Measurements from ENCODE around the gene IFITM5. TPM values are rescaled to one million over a fixed set of nuclear protein-coding genes. Genes with fewer than 3 reads are reported as not detected.
A peak's percentile ranks its signal among the peaks of the same experiment; 100 is the strongest.
"Not testable (repeated sequence)": the region's sequence is repeated elsewhere in the genome, so short reads cannot be mapped to it uniquely, and the experiment has no call there.

The IFITM5 gene
- total RNA-seq, 1 experiment from 2014 or later = not detected

- no CpG with 5 or more reads among the region's 11 CpGs for WGBS (ENCODE audit: extremely low coverage, insufficient read length, low lambda C conversion rate)
Observed at GRCh38 chr11:324156-324555, 24.8 kb upstream of the IFITM5 start.

GRCh38 chr11:319888-320273, 20.6 kb upstream of the IFITM5 start:
- not testable (repeated sequence) for H3K56ac ChIP-seq (ENCODE audit: insufficient read length, low read depth, low read length); H4K8ac ChIP-seq (replicated peaks; ENCODE audit: insufficient read length, low read depth, low read length); H4K5ac ChIP-seq (ENCODE audit: insufficient read length, low read depth, low read length); H3K27me3 Mint-ChIP-seq (ENCODE audit: low read depth); H3T11ph ChIP-seq (ENCODE audit: low read length); H4K20me1 ChIP-seq (ENCODE audit: control insufficient read depth, insufficient read depth, insufficient read length); H3K36me3 Mint-ChIP-seq (ENCODE audit: insufficient read depth in 1 of 3, low read depth in 3 of 3); H2BK20ac ChIP-seq (ENCODE audit: low read depth, low read length, poor library complexity, severe bottlenecking); H3K4me1 ChIP-seq (ENCODE audit: insufficient read depth, low read length); H2BK15ac ChIP-seq (ENCODE audit: low read depth, low read length); H3K9me3 Mint-ChIP-seq; H3K23ac ChIP-seq (ENCODE audit: insufficient read length, low read depth, low read length); H3K14ac ChIP-seq (ENCODE audit: insufficient read depth, low read length); H3K27ac ChIP-seq (ENCODE audit: insufficient read length, low read depth, low read length); H2BK120ac ChIP-seq (ENCODE audit: low read depth, low read length, poor library complexity, severe bottlenecking); H3K18ac ChIP-seq (ENCODE audit: insufficient read length, low read depth, low read length); H3K9me3 ChIP-seq (ENCODE audit: control insufficient read depth, low read depth, low read length); H3K9ac ChIP-seq (ENCODE audit: extremely low read depth, insufficient read length, low read length); H2AFZ ChIP-seq (ENCODE audit: low read length); H2BK12ac ChIP-seq (ENCODE audit: insufficient read length, low read depth, low read length); H3K4ac ChIP-seq (ENCODE audit: low read depth, low read length); H2AK5ac ChIP-seq (ENCODE audit: insufficient read length, low read length); H2BK5ac ChIP-seq (ENCODE audit: insufficient read length, low read length); H3K27me3 ChIP-seq (ENCODE audit: insufficient read depth, low read length); H3K79me1 ChIP-seq (ENCODE audit: insufficient read depth, low read depth, low read length, poor library complexity, severe bottlenecking); H3K79me2 ChIP-seq (ENCODE audit: insufficient read depth, low read length)
- Mint-ChIP-seq H3K27ac (peak overlapping the region; percentile 31 to 54 (median 35); a peak in 1 of 7 replicates), H3K4me3 (peak overlapping the region; percentile 97), H3K4me1 (peaks cover 35 to 44% of the 10 kb centered on the region in 2 experiments)
- Histone ChIP-seq H3K23me2 (ENCODE audit: insufficient read length, low read depth, low read length, poor library complexity, severe bottlenecking) (peaks cover 29% of the 10 kb centered on the region), H4K91ac (ENCODE audit: insufficient read length, low read depth, low read length) (peak overlapping the region; percentile 62), H3K4me2 (ENCODE audit: insufficient read depth, insufficient read length, low read length) (peak overlapping the region; percentile 88)
- WGBS (ENCODE audit: extremely low coverage, insufficient read length, low lambda C conversion rate) = no CpG with 5 or more reads among the region's 10 CpGs
- peak; percentile 32 for DNase-seq

More at GRCh38 chr11:324156-324555, 24.8 kb upstream of the IFITM5 start:
- peaks cover 0 to 2% (median 2%) of the 10 kb centered on the region in 3 experiments; a peak in 2 of 7 replicates for H3K36me3 Mint-ChIP-seq (ENCODE audit: insufficient read depth in 1 of 3, low read depth in 3 of 3)
- DNase-seq = no peak
- H3K9me3 Mint-ChIP-seq = no peaks in the 10 kb centered on the region
- Histone ChIP-seq H3K56ac (ENCODE audit: insufficient read length, low read depth, low read length) (no peak overlapping the region), H4K8ac (replicated peaks; ENCODE audit: insufficient read length, low read depth, low read length) (no peak overlapping the region), H3K79me1 (ENCODE audit: insufficient read depth, low read depth, low read length, poor library complexity, severe bottlenecking) (no peaks in the 10 kb centered on the region), H3K79me2 (ENCODE audit: insufficient read depth, low read length) (no peaks in the 10 kb centered on the region), H2BK20ac (ENCODE audit: low read depth, low read length, poor library complexity, severe bottlenecking) (no peak overlapping the region), H3K4me2 (ENCODE audit: insufficient read depth, insufficient read length, low read length) (no peak overlapping the region), H2BK12ac (ENCODE audit: insufficient read length, low read depth, low read length) (no peak overlapping the region), H2AK5ac (ENCODE audit: insufficient read length, low read length) (no peak overlapping the region), H2BK120ac (ENCODE audit: low read depth, low read length, poor library complexity, severe bottlenecking) (no peak overlapping the region), H3K9me3 (ENCODE audit: control insufficient read depth, low read depth, low read length) (no peaks in the 10 kb centered on the region), H3K4ac (ENCODE audit: low read depth, low read length) (no peak overlapping the region), H3T11ph (ENCODE audit: low read length) (no peak overlapping the region), H2BK15ac (ENCODE audit: low read depth, low read length) (no peak overlapping the region), H2AFZ (ENCODE audit: low read length) (no peak overlapping the region), H3K9ac (ENCODE audit: extremely low read depth, insufficient read length, low read length) (no peak overlapping the region), H2BK5ac (ENCODE audit: insufficient read length, low read length) (no peak overlapping the region), H4K5ac (ENCODE audit: insufficient read length, low read depth, low read length) (no peak overlapping the region), H3K27me3 (ENCODE audit: insufficient read depth, low read length) (no peaks in the 10 kb centered on the region), H3K23ac (ENCODE audit: insufficient read length, low read depth, low read length) (no peak overlapping the region), H3K23me2 (ENCODE audit: insufficient read length, low read depth, low read length, poor library complexity, severe bottlenecking) (peaks cover 13% of the 10 kb centered on the region), H4K91ac (ENCODE audit: insufficient read length, low read depth, low read length) (no peak overlapping the region), H4K20me1 (ENCODE audit: control insufficient read depth, insufficient read depth, insufficient read length) (no peaks in the 10 kb centered on the region), H3K27ac (ENCODE audit: insufficient read length, low read depth, low read length) (no peak overlapping the region), H3K4me1 (ENCODE audit: insufficient read depth, low read length) (peaks cover 4% of the 10 kb centered on the region; the same call in 1 of the 2 replicates), H3K14ac (ENCODE audit: insufficient read depth, low read length) (no peak overlapping the region), H3K18ac (ENCODE audit: insufficient read length, low read depth, low read length) (no peak overlapping the region)
- no peak for TF ChIP-seq CTCF (conservative IDR thresholded peaks at IDR 0.05)
- no peak overlapping the region for H3K4me3 Mint-ChIP-seq
- peaks cover 30 to 39% of the 10 kb centered on the region in 2 experiments for H3K4me1 Mint-ChIP-seq
- H3K27ac Mint-ChIP-seq = peak overlapping the region in 1 of 3 experiments; percentile 31; a peak in 1 of 7 replicates
- H3K27me3 Mint-ChIP-seq (ENCODE audit: low read depth) = peaks cover 1% of the 10 kb centered on the region; the same call in 1 of the 2 replicates
